Adrenal gland (tissue), 5 donors: Measurements from ENCODE around the gene SH3PXD2B.

Source experiments
- POLR2A ChIP-seq, 2 donors: fragments of 450-650 bp; IDR thresholded peaks; one replicate each; pipeline ENCODE4 v1.6.1; 2017; ENCODE audit warnings: antibody characterized with exemption in 2 of 2, mild to moderate bottlenecking in 2 of 2, moderate library complexity in 1 of 2
- TF ChIP-seq, protein P1 (sequence below), 6 experiments: fragments of 450-650 bp in 4 of 6; fragments of 200-600 bp in 2 of 6; sonication (generic) in 1 of 6; IDR thresholded peaks; 1 replicate in 5 of 6; 2 replicates in 1 of 6; pipeline versions ENCODE4 v1.5.1 to v1.8.0; 2016 to 2021; ENCODE audit warnings: antibody characterized with exemption in 6 of 6, mild to moderate bottlenecking in 2 of 6, moderate library complexity in 1 of 6
- donor health status: DM: no; HTN: no; CAD: no.

DNA sequence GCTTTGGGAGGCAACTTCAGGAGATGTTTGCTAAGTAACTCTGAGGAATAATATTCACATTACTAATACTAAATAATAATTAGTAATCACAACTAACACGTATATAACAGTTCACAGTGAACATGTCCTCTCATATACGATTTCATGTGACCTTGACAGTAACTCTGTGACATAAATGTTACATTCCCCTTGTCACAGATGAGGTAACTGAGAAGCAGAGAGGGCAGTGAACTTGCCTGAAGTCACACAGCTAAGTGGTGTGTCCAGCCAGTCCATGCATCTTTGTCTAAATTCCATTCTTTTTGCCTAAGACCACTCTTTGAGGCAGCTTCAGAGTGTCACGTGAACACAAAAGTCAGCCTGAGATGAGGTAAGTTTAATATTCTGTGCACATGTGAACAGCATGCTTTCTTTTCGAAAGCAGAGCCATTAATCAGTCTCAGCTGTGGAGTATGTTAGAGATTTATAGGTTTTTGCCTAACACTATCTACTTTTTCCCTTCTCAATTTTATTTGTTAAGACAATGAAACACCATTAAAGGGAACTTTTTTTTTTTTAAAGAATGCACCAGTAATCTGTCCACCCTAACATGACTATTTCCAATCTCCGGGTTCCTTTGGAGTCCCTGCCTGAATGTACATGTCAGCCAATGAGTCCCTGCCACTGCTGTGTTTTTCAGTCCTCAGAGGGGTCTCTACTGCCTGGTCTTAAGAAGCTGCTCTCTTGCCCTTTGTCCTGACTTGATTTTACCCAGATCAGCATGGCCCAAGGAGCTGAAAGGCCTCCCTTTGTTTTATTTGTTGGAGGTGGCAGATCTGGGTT, 43.5 kb downstream of the SH3PXD2B start:
- TF ChIP-seq, protein P1, sequence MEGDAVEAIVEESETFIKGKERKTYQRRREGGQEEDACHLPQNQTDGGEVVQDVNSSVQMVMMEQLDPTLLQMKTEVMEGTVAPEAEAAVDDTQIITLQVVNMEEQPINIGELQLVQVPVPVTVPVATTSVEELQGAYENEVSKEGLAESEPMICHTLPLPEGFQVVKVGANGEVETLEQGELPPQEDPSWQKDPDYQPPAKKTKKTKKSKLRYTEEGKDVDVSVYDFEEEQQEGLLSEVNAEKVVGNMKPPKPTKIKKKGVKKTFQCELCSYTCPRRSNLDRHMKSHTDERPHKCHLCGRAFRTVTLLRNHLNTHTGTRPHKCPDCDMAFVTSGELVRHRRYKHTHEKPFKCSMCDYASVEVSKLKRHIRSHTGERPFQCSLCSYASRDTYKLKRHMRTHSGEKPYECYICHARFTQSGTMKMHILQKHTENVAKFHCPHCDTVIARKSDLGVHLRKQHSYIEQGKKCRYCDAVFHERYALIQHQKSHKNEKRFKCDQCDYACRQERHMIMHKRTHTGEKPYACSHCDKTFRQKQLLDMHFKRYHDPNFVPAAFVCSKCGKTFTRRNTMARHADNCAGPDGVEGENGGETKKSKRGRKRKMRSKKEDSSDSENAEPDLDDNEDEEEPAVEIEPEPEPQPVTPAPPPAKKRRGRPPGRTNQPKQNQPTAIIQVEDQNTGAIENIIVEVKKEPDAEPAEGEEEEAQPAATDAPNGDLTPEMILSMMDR (IDR thresholded peaks at IDR 0.05) = no peak
- TF ChIP-seq POLR2A (IDR thresholded peaks at IDR 0.05) = no peak
